Spleen (tissue), 11 donors: ENCODE results near the gene ZC3H7A. TPM values are rescaled to one million over a fixed set of nuclear protein-coding genes. Genes with fewer than 3 reads are reported as not detected.

Source experiments
- DNase-seq: peaks from one replicate; pipeline ENCODE4 v3.0.0-alpha.2; 2020
- H3K27ac ChIP-seq, 8 donors: fragments of 200-600 bp; sonication (generic) in 7 of 8; 1 replicate in 4 of 8; 2 replicates in 4 of 8; pipeline versions ENCODE4 v1.5.0 to v1.8.0; 2016 to 2021; ENCODE audit warnings: inconsistent platforms in 4 of 8, mild to moderate bottlenecking in 4 of 8, moderate library complexity in 1 of 8
- H3K27me3 ChIP-seq, 7 donors: fragments of 200-600 bp; sonication (generic) in 6 of 7; replicated peaks in 1 of 7; 1 replicate in 4 of 7; 2 replicates in 3 of 7; pipeline versions ENCODE4 v1.5.0 to v1.8.0; 2016 to 2021; ENCODE audit warnings: inconsistent platforms in 3 of 7, mild to moderate bottlenecking in 1 of 7
- H3K36me3 ChIP-seq, 6 donors: fragments of 200-600 bp; sonication (generic) in 5 of 6; 1 replicate in 4 of 6; 2 replicates in 2 of 6; pipeline versions ENCODE4 v1.5.0 to v1.8.0; 2016 to 2021; ENCODE audit warnings: inconsistent platforms in 2 of 6
- H3K4me1 ChIP-seq, 6 donors: fragments of 200-600 bp; sonication (generic) in 5 of 6; 1 replicate in 3 of 6; 2 replicates in 3 of 6; pipeline versions ENCODE4 v1.5.0 to v1.8.0; 2016 to 2021; ENCODE audit warnings: inconsistent platforms in 3 of 6
- H3K4me3 ChIP-seq, 8 donors: fragments of 200-600 bp; sonication (generic) in 7 of 8; 1 replicate in 4 of 8; 2 replicates in 4 of 8; pipeline versions ENCODE4 v1.5.0 to v1.8.0; 2016 to 2021; ENCODE audit warnings: inconsistent platforms in 4 of 8, mild to moderate bottlenecking in 4 of 8, moderate library complexity in 2 of 8
- H3K9me3 ChIP-seq, 8 donors: fragments of 200-600 bp; sonication (generic) in 7 of 8; 1 replicate in 4 of 8; 2 replicates in 4 of 8; pipeline versions ENCODE4 v1.5.0 to v1.8.0; 2016 to 2021; ENCODE audit warnings: inconsistent platforms in 4 of 8
- CTCF ChIP-seq, 11 experiments: fragments of 200-600 bp in 7 of 11; fragments of 450-650 bp in 4 of 11; sonication (generic) in 4 of 11; IDR thresholded peaks in 8 of 11; conservative IDR thresholded peaks in 3 of 11; 1 replicate in 7 of 11; 2 replicates in 4 of 11; pipeline versions ENCODE4 v1.4.0 to v1.8.0; 2016 to 2021; ENCODE audit warnings: antibody characterized with exemption in 11 of 11, inconsistent platforms in 4 of 11, mild to moderate bottlenecking in 1 of 11
- POLR2A ChIP-seq, 3 donors: fragments of 450-650 bp; IDR thresholded peaks; one replicate each; pipeline ENCODE4 v1.5.1; 2017; ENCODE audit warnings: antibody characterized with exemption in 3 of 3, mild to moderate bottlenecking in 1 of 3
- POLR2AphosphoS5 ChIP-seq, 3 donors: sonication (generic); formaldehyde crosslinking; IDR thresholded peaks; one replicate each; pipeline ENCODE4 v1.5.1; 2017; ENCODE audit warnings: antibody characterized with exemption in 3 of 3
- WGBS, 5 donors: extraction: QIAGEN DNeasy Blood & Tissue Kit in 3 of 5; methylation state at CpG; one replicate each; pipeline versions ENCODE4 v1.1.5 to v1.1.7; 2013 to 2018; 5-methylcytosine and 5-hydroxymethylcytosine counted together
- intact Hi-C: fragments of 100-400 bp; cut with DNase I; formaldehyde crosslinking; loops from one replicate; pipeline ENCODE4 v1.15.0; 2023; ENCODE audit warnings: low total_unique reads
- polyA plus RNA-seq, 3 donors: library from polyadenylated mRNA; stranded (reverse); fragments of 200-250 nt; gene quantifications; one replicate each; pipeline ENCODE4 v1.2.1, GENCODE V29; 2013
- total RNA-seq, 7 donors: library from RNA; depleted of rRNA in 3 of 7; stranded (reverse); fragments of >200 nt in 3 of 7; fragmentation: NEBNext Ultra II Directional in 4 of 7; extraction: Animal tissue kit (Norgen Biotek cat#: 25700) in 4 of 7; gene quantifications; one replicate each; pipeline versions ENCODE4 v1.1.0 to v1.2.1, GENCODE V29; 2016 to 2021
- donor health status: healthy with polysubstance abuse.
- donor health status: DM: no; HTN: no; CAD: no; lungs with moderate emphysema.
- donor health status: DM: no; HTN: no; CAD: no.
- donor health status: Bipolar disorder and iron deficiency.
- donor health status: healthy.
- donor health status: DM: no; HTN: no; CAD: no.
- donor health status: DM: yes; HTN: yes; CAD: no.

The ZC3H7A gene
- total and polyA plus RNA-seq, 10 donors: 28.7 to 118 (median 80.9) TPM

DNA sequence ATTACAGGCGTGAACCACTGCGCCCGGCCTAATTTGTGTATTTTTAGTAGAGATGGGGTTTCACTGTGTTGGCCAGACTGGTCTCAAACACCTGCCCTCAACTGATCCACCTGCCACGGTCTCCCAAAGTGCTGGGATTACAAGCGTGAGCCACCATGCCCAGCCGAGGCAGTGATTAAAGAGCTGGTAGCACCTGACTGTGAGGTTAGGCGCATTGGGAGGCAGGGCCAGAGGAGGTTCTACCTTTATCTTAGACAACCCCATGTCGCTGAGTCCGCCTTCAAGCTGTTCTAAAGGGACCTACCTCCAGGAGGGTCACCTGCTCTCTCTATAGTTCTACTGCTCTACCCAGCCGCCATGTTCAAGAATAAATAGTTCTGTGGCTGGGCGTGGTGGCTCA lies 46.1 kb upstream of the ZC3H7A start:
- WGBS, 5 donors: 96 to 98% (median 96%) methylated on average over 11 of the region's 11 CpGs
- intact Hi-C loops: no loop called here
- Histone ChIP-seq H3K9me3 (no peaks in the 10 kb centered on the region), H3K27ac (no peak overlapping the region), H3K4me3 (no peak overlapping the region), H3K27me3 (no peaks in the 10 kb centered on the region), H3K36me3 (peaks cover 7 to 100% (median 97%) of the 10 kb centered on the region in 6 donors), H3K4me1 (peaks cover 0 to 34% (median 2%) of the 10 kb centered on the region in 6 donors)
- DNase-seq: no peak
- TF ChIP-seq CTCF (IDR thresholded peaks at IDR 0.05 in 8 of 11, conservative IDR thresholded peaks at IDR 0.05 in 3 of 11) (no peak), POLR2AphosphoS5 (IDR thresholded peaks at IDR 0.05) (no peak), POLR2A (IDR thresholded peaks at IDR 0.05) (no peak)

- Histone ChIP-seq H3K27ac (no peak overlapping the region), H3K27me3 (no peaks in the 10 kb centered on the region), H3K36me3 (peaks cover 12 to 100% (median 96%) of the 10 kb centered on the region in 6 donors), H3K9me3 (no peaks in the 10 kb centered on the region), H3K4me1 (peaks cover 0 to 16% (median 0%) of the 10 kb centered on the region in 6 donors), H3K4me3 (no peak overlapping the region)
- WGBS, 5 donors: 89 to 98% (median 97%) methylated on average over 7 of the region's 7 CpGs
- DNase-seq: no peak
- intact Hi-C loops: no loop called here
- TF ChIP-seq POLR2AphosphoS5 (IDR thresholded peaks at IDR 0.05): no peak
- no peak for TF ChIP-seq CTCF (IDR thresholded peaks at IDR 0.05 in 8 of 11, conservative IDR thresholded peaks at IDR 0.05 in 3 of 11)
- TF ChIP-seq POLR2A (IDR thresholded peaks at IDR 0.05): no peak
Observed at GRCh38 chr16:11841026-11841425, 44.0 kb upstream of the ZC3H7A start.

GRCh38 chr16:11836650-11837244 lies 39.7 kb upstream of the ZC3H7A start:
- no peak for TF ChIP-seq POLR2A (IDR thresholded peaks at IDR 0.05)
- TF ChIP-seq CTCF (IDR thresholded peaks at IDR 0.05 in 8 of 11, conservative IDR thresholded peaks at IDR 0.05 in 3 of 11): no peak
- WGBS, 5 donors: 90 to 98% (median 95%) methylated on average over 7 of the region's 7 CpGs
- peaks cover 0 to 17% (median 0%) of the 10 kb centered on the region in 6 donors for H3K4me1 ChIP-seq
- no peaks in the 10 kb centered on the region for H3K27me3 ChIP-seq
- H3K4me3 ChIP-seq: no peak overlapping the region
- DNase-seq: peak; percentile 30
- intact Hi-C loops: no loop called here
- H3K36me3 ChIP-seq: peaks cover 9 to 67% (median 56%) of the 10 kb centered on the region in 6 donors
- no peak overlapping the region for H3K27ac ChIP-seq
- no peaks in the 10 kb centered on the region for H3K9me3 ChIP-seq

DNA sequence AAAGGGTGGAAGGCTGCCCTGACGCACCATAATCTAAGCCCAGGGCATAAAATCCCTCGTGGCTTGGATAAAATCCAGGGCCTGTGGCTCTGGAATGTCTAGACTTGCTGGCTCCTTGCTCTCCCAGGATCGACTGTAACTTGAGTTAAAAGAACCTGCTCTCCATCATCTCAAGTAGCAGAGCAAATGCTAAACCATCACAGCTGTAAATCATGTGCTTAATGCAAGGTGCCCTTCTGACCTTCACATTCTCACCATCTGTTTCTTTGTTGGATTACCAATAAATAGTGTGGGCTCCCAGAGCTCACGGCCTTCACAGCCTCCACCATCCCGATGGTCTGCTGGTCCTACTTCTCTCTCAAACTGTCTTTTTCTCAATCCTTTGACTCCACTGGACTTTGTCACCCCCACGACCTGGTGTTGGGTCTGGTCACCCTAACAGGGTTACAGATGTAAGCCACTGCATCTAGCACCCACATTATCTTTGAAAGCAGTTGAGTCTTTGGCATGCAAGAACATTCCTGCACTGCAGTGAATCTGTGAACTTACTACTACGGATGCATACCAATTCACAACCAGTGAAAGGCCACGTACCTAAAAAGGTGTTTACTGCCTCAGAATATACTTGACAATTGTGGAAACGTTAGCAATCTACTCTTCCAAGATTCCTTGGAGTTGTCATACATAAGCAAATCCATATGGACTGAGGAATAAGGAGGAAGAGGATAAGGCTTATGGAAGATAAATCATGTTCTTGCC lies 39.0 kb upstream of the ZC3H7A start:
- WGBS, 5 donors: 60 to 81% (median 63%) methylated on average over 9 of the region's 9 CpGs
- Histone ChIP-seq H3K4me3 (no peak overlapping the region), H3K9me3 (no peaks in the 10 kb centered on the region), H3K27me3 (no peaks in the 10 kb centered on the region), H3K4me1 (peaks cover 0 to 17% (median 0%) of the 10 kb centered on the region in 6 donors), H3K27ac (no peak overlapping the region), H3K36me3 (peaks cover 9 to 60% (median 50%) of the 10 kb centered on the region in 6 donors)
- DNase-seq: no peak
- intact Hi-C loops: no loop called here
- no peak for TF ChIP-seq POLR2A (IDR thresholded peaks at IDR 0.05)
- TF ChIP-seq CTCF (IDR thresholded peaks at IDR 0.05 in 8 of 11, conservative IDR thresholded peaks at IDR 0.05 in 3 of 11): no peak
- peak in 1 of 3 donors; percentile 22 for TF ChIP-seq POLR2AphosphoS5 (IDR thresholded peaks at IDR 0.05)
